IMR-90 (cell line): ENCODE results near the gene WNT6. TPM values are rescaled to one million over a fixed set of nuclear protein-coding genes. Genes with fewer than 3 reads are reported as not detected.

Experiments used
- ATAC-seq: fragments of 200-7000 bp; cut with Tn5 transposase; 2 replicates; pipeline ENCODE4 v1.9.1; 2020; ENCODE audit warnings: low read depth, mild to moderate bottlenecking, moderate library complexity
- BruUV-seq: library from RNA; stranded (reverse); fragments of 400-500 nt; replicated peaks from 2 replicates; lab custom pipeline; 2021; lab: Mats Ljungman, UMichigan
- CTCF ChIA-PET: fragments of 300-600 bp; formaldehyde crosslinking; extraction: SDS; loops from one replicate; lab custom pipeline; 2021; ENCODE audit warnings: antibody characterized with exemption; lab: Yijun Ruan, JAX
- POLR2A ChIA-PET: fragments of 300-600 bp; sonication (Branson Sonifier 250); formaldehyde crosslinking; loops from one replicate; lab custom pipeline; 2022; ENCODE audit warnings: antibody characterized with exemption; ENCODE audit not compliant: unreplicated experiment; lab: Charles Lee
- DNase-seq: peaks from one replicate; pipeline ENCODE4 v3.0.0; 2013
- H2AFZ ChIP-seq: replicated peaks from 2 replicates; pipeline ENCODE3; 2013; ENCODE audit warnings: low read length, mild to moderate bottlenecking; ENCODE audit not compliant: poor library complexity
- H2AK5ac ChIP-seq: 2 replicates; pipeline ENCODE4 v1.6.1; 2013; ENCODE audit warnings: low read depth, low read length, inconsistent platforms
- H2AK9ac ChIP-seq: replicated peaks from 2 replicates; pipeline ENCODE3; 2013; ENCODE audit warnings: mild to moderate bottlenecking, low read depth, low read length, moderate library complexity; ENCODE audit not compliant: poor library complexity
- H2BK120ac ChIP-seq: 2 replicates; pipeline ENCODE4 v1.6.1; 2013; ENCODE audit warnings: low read depth, low read length, inconsistent platforms
- H2BK15ac ChIP-seq: 3 replicates; pipeline ENCODE4 v1.6.1; 2013; ENCODE audit warnings: low read depth, low read length, inconsistent platforms
- H2BK20ac ChIP-seq: 2 replicates; pipeline ENCODE4 v1.6.1; 2013; ENCODE audit warnings: low read depth, mild to moderate bottlenecking, inconsistent platforms, low read length, moderate library complexity
- H2BK5ac ChIP-seq: 2 replicates; pipeline ENCODE4 v1.6.1; 2013; ENCODE audit warnings: mild to moderate bottlenecking, low read depth, low read length, inconsistent platforms; ENCODE audit not compliant: poor library complexity, severe bottlenecking
- H3K14ac ChIP-seq: replicated peaks from 2 replicates; pipeline ENCODE4 v1.6.1; 2013; ENCODE audit warnings: low read depth, low read length, inconsistent platforms
- H3K18ac ChIP-seq: 2 replicates; pipeline ENCODE4 v1.6.1; 2013; ENCODE audit warnings: low read depth, low read length, control low read depth
- H3K23ac ChIP-seq: 2 replicates; pipeline ENCODE4 v1.6.1; 2013; ENCODE audit warnings: low read depth, low read length, inconsistent platforms
- H3K27ac ChIP-seq: 2 replicates; pipeline ENCODE4 v1.5.1; 2013; ENCODE audit warnings: mild to moderate bottlenecking, control low read depth, low read length; ENCODE audit not compliant: insufficient read depth
- H3K27me3 ChIP-seq: 2 replicates; pipeline ENCODE4 v1.6.1; 2013; ENCODE audit warnings: low read length; ENCODE audit not compliant: control insufficient read depth, insufficient read depth
- H3K36me3 ChIP-seq: 2 replicates; pipeline ENCODE4 v1.6.1; 2013; ENCODE audit warnings: low read length, mixed read lengths; ENCODE audit not compliant: control insufficient read depth, insufficient read depth
- H3K4ac ChIP-seq: 2 replicates; pipeline ENCODE4 v1.6.1; 2013; ENCODE audit warnings: low read depth, low read length, inconsistent platforms
- H3K4me1 ChIP-seq: 2 replicates; pipeline ENCODE4 v1.6.1; 2013; ENCODE audit warnings: low read length, mixed read lengths; ENCODE audit not compliant: control insufficient read depth, insufficient read depth
- H3K4me2 ChIP-seq: 2 replicates; pipeline ENCODE4 v1.6.1; 2013; ENCODE audit warnings: low read depth, mild to moderate bottlenecking, control low read depth, low read length, moderate library complexity
- H3K4me3 ChIP-seq: 2 replicates; pipeline ENCODE4 v1.5.1; 2013; ENCODE audit warnings: low read depth, mild to moderate bottlenecking, control low read depth, low read length, moderate library complexity; ENCODE audit not compliant: insufficient read depth
- H3K56ac ChIP-seq: 2 replicates; pipeline ENCODE4 v1.6.1; 2013; ENCODE audit warnings: low read length, inconsistent platforms; ENCODE audit not compliant: insufficient read depth; ENCODE audit errors: extremely low read depth
- H3K79me1 ChIP-seq, 2 experiments: 2 replicates each; pipeline ENCODE4 v1.6.1; 2013; ENCODE audit warnings: low read length in 2 of 2, inconsistent platforms in 1 of 2, low read depth in 1 of 2
- H3K9ac ChIP-seq: 2 replicates; pipeline ENCODE4 v1.6.1; 2013; ENCODE audit warnings: low read depth, low read length, control low read depth
- H3K9me1 ChIP-seq: 2 replicates; pipeline ENCODE4 v1.6.1; 2013; ENCODE audit warnings: low read length, inconsistent platforms; ENCODE audit not compliant: insufficient read depth
- H3K9me3 ChIP-seq: 2 replicates; pipeline ENCODE4 v1.6.1; 2013; ENCODE audit warnings: low read length; ENCODE audit not compliant: control insufficient read depth, insufficient read depth
- H4K20me1 ChIP-seq: 2 replicates; pipeline ENCODE4 v1.6.1; 2013; ENCODE audit warnings: low read length, inconsistent platforms; ENCODE audit not compliant: insufficient read depth
- H4K5ac ChIP-seq: 2 replicates; pipeline ENCODE4 v1.6.1; 2013; ENCODE audit warnings: mild to moderate bottlenecking, low read depth, low read length, control low read depth
- H4K8ac ChIP-seq, 2 experiments: 2 replicates each; pipeline ENCODE4 v1.6.1; 2013; ENCODE audit warnings: low read depth in 2 of 2, low read length in 2 of 2, control low read depth in 1 of 2, inconsistent platforms in 1 of 2
- H4K91ac ChIP-seq: 2 replicates; pipeline ENCODE4 v1.6.1; 2013; ENCODE audit warnings: low read depth, low read length, inconsistent platforms; ENCODE audit not compliant: insufficient read depth
- CEBPB ChIP-seq: IDR thresholded peaks from 2 replicates; pipeline ENCODE4 v1.6.1; 2012; ENCODE audit warnings: low read depth, low read length, improper control_type of control experiment
- NFE2L2 ChIP-seq: fragments of 150-350 bp; IDR thresholded peaks from 2 replicates; pipeline ENCODE4 v1.6.1; 2016; ENCODE audit warnings: low read depth, mild to moderate bottlenecking, low read length
- RAD21 ChIP-seq: IDR thresholded peaks from 2 replicates; pipeline ENCODE4 v1.6.1; 2012; ENCODE audit warnings: low read length, improper control_type of control experiment
- RFX5 ChIP-seq: IDR thresholded peaks from 2 replicates; pipeline ENCODE4 v1.8.0; 2012; ENCODE audit warnings: low read depth, mild to moderate bottlenecking, low read length, moderate library complexity
- SMC3 ChIP-seq: fragments of 150-350 bp; IDR thresholded peaks from 2 replicates; pipeline ENCODE4 v1.6.1; 2016; ENCODE audit warnings: low read depth, mild to moderate bottlenecking, antibody characterized with exemption, low read length, moderate library complexity
- WGBS, 2 experiments: methylation state at CpG; one replicate each; pipeline versions ENCODE4 v1.1.5 to v1.1.7; 2013; ENCODE audit warnings: missing lambda C conversion rate in 2 of 2; ENCODE audit not compliant: insufficient read length in 1 of 2; ENCODE audit errors: extremely low coverage in 2 of 2; 5-methylcytosine and 5-hydroxymethylcytosine counted together
- dilution Hi-C: fragments of 300-500 bp; cut with HindIII; formaldehyde crosslinking; loops from one replicate; pipeline ENCODE4 v1.14.3; 2018; ENCODE audit warnings: low sequenced_read_pairs; ENCODE audit not compliant: unreplicated experiment
- in situ Hi-C: fragments of 300-500 bp; cut with MboI; formaldehyde crosslinking; loops from 3 replicates; pipeline ENCODE4 v1.14.3; 2019; ENCODE audit warnings: low sequenced_read_pairs, inconsistent platforms, mixed read lengths
- intact Hi-C: fragments of 100-400 bp; cut with micrococcal nuclease; formaldehyde crosslinking; loops from 2 replicates; pipeline ENCODE4 v1.10.0; 2022
- polyA plus RNA-seq, 3 experiments: library from polyadenylated mRNA; depleted of rRNA; stranded (reverse); fragments of >200 nt; gene quantifications; 2 replicates each; pipeline ENCODE4 v1.2.3, GENCODE V29; 2012; ENCODE audit warnings: low replicate concordance in 1 of 3
- total RNA-seq: library from RNA; depleted of rRNA; stranded (reverse); fragments of >200 nt; gene quantifications from 2 replicates; pipeline ENCODE4 v1.2.3, GENCODE V29; 2012
- TF ChIP-seq, protein P1 (sequence below): conservative IDR thresholded peaks from 2 replicates; pipeline ENCODE4 v1.5.1; 2012; ENCODE audit warnings: mild to moderate bottlenecking, low read depth, low read length, improper control_type of control experiment

WNT6 gene
- total and polyA plus RNA-seq, 2 of the 4 experiments (the other 2 are of a cell fraction) = not detected

GRCh38 chr2:218883491-218884490 lies 24.2 kb downstream of the WNT6 start:
- ChIA-PET CTCF (interaction anchor here (1.5 kb wide), 1 partner anchor 14 kb away, joined by 4 read pairs; no protein-coding TSS in a partner anchor), POLR2A (no interaction called here)
- Histone ChIP-seq H3K4me2 (no peak overlapping the region), H4K91ac (no peak overlapping the region), H2BK5ac (no peak overlapping the region), H3K9ac (no peak overlapping the region), H3K9me1 (no peaks in the 10 kb centered on the region; the same call in 1 of the 2 replicates), H4K8ac (no peak overlapping the region), H3K27me3 (peaks cover 88% of the 10 kb centered on the region), H2AFZ (peak overlapping the region; percentile 32), H3K14ac (no peak overlapping the region), H3K4me3 (no peak overlapping the region), H2AK9ac (no peak overlapping the region), H3K23ac (no peak overlapping the region), H2AK5ac (no peak overlapping the region), H3K4me1 (no peaks in the 10 kb centered on the region), H3K9me3 (peaks cover 1% of the 10 kb centered on the region), H3K27ac (no peak overlapping the region), H3K79me1 (no peaks in the 10 kb centered on the region), H3K36me3 (no peaks in the 10 kb centered on the region), H3K56ac (no peak overlapping the region), H3K4ac (no peak overlapping the region), H2BK15ac (no peak overlapping the region), H2BK120ac (no peak overlapping the region), H2BK20ac (no peak overlapping the region), H4K20me1 (peaks cover 4% of the 10 kb centered on the region), H4K5ac (no peak overlapping the region), H3K18ac (no peak overlapping the region)
- intact Hi-C loops (no loop called here), in situ Hi-C loops (no loop called here), dilution Hi-C loops (no loop called here)
- BruUV-seq = no TSS peak
- 6% methylated on average over 8 of the region's 89 CpGs; no CpG with 5 or more reads in 1 of the 2 experiments for WGBS, 2 experiments
- no peak for TF ChIP-seq CEBPB
- TF ChIP-seq RFX5 = no peak
- TF ChIP-seq RAD21 = no peak
- TF ChIP-seq, protein P1, sequence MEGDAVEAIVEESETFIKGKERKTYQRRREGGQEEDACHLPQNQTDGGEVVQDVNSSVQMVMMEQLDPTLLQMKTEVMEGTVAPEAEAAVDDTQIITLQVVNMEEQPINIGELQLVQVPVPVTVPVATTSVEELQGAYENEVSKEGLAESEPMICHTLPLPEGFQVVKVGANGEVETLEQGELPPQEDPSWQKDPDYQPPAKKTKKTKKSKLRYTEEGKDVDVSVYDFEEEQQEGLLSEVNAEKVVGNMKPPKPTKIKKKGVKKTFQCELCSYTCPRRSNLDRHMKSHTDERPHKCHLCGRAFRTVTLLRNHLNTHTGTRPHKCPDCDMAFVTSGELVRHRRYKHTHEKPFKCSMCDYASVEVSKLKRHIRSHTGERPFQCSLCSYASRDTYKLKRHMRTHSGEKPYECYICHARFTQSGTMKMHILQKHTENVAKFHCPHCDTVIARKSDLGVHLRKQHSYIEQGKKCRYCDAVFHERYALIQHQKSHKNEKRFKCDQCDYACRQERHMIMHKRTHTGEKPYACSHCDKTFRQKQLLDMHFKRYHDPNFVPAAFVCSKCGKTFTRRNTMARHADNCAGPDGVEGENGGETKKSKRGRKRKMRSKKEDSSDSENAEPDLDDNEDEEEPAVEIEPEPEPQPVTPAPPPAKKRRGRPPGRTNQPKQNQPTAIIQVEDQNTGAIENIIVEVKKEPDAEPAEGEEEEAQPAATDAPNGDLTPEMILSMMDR = no peak
- no peak for TF ChIP-seq NFE2L2
- no peak for TF ChIP-seq SMC3
- DNase-seq = no peak
- ATAC-seq = peak; percentile 68
